ENCODE measurements around the gene STK38.

GRCh38 chr6:36510365-36510764 lies 36.9 kb downstream of the STK38 start:
- TF ChIP-seq EP300 (IDR thresholded peaks at IDR 0.05) (no peak), CTCF (IDR thresholded peaks at IDR 0.05) (no peak)

Measured in gastroesophageal sphincter (tissue), 3 donors.